ENCODE results near the gene ADAM29.
"Not testable (repeated sequence)": the region's sequence is repeated elsewhere in the genome, so short reads cannot be mapped to it uniquely, and the experiment has no call there.

Gene ADAM29

DNA sequence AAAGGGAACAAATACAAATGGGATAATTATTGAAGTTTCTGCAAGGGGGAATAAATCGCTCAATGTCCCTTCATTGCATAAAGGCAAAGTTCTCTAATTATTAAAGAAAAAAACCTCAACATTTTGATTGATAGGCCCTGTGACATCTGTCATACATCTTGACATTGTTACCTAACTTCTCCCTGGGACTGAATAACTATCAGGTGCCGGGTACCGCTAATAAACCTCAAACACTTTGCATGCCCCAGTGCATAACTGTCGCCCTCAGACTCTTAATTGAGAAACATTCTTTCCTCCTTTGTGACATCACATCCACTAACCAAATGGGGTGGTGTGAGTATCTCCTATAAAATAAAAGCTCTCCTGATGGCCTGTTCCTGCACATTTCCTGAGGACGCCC is at the start of gene ADAM29:
ADAM29 (plus strand) TSS at position 301 of the 400 bp plus-strand sequence. CDS start 57,168 bp downstream, outside the sequence.
- no peak for DNase-seq

DNA sequence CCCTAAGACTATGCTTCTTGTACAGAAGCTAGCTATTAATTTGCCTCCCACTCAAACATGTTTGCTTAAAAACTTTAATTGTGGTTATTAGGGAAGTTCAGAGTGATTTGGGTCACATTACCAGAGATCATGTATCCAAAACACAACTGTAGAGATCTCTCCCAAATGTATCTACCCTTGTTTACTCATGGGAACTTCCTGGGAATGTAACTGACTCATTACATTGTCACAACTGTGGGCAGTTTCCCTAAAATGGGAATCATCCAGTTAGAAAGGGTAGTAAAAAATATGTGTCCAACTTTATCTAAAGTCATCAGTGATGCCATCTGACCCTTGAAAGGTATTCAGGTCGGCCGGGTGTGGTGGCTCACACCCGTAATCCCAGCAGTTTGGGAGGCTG is 48.8 kb upstream of the ADAM29 start:
- no peak for DNase-seq

GRCh38 chr4:174870311-174870710 is 47.8 kb upstream of the ADAM29 start:
- no peak for DNase-seq

DNA sequence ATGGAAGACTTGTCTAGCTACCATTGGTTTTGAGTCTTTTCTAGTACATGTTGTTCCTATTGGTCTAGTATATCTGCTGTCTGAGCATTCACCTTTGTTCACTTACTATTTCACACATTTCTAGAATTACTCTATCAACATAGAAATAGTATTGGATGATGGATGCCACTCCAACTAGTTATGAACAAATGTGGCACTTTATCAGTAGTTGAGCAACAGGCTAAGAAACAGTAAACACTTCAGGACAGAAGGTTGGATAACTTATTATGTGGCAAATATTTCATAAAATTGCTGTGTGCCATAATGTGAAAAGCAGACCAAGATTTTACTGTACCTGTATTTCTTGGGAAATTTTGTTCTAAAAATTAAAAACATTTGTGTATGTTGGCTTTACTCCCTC is 46.8 kb upstream of the ADAM29 start:
- no peak for DNase-seq

GRCh38 chr4:174873146-174873545 is 45.0 kb upstream of the ADAM29 start:
- not testable (repeated sequence) for DNase-seq

DNA sequence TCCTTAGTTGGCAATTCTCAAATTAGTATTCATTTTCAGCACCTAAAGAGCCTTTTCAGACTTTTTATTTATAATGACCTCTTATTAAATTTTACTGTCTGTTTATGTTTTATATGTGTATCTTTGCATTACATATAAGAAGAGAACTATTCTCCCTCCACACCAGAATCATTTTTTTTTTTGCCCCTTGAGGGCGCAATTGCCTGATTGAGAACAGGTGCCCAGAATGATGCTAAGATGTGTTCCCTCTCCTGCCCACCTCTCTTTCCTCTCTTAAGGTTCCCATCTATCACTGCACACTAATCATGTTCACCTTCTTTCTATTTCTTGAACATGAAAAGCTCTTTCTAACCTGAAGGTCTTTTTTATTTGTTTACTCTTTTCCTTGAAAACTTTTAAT is 44.2 kb upstream of the ADAM29 start:
- DNase-seq = no peak

GRCh38 chr4:174874898-174875297 is 43.3 kb upstream of the ADAM29 start:
- no peak for DNase-seq

GRCh38 chr4:174880001-174880400 is 38.2 kb upstream of the ADAM29 start:
- DNase-seq = no peak

- DNase-seq = no peak
Measured at GRCh38 chr4:174882317-174882992, 35.7 kb upstream of the ADAM29 start.

- no peak for DNase-seq
Measured at GRCh38 chr4:174907508-174907907, 10.7 kb upstream of the ADAM29 start.

DNA sequence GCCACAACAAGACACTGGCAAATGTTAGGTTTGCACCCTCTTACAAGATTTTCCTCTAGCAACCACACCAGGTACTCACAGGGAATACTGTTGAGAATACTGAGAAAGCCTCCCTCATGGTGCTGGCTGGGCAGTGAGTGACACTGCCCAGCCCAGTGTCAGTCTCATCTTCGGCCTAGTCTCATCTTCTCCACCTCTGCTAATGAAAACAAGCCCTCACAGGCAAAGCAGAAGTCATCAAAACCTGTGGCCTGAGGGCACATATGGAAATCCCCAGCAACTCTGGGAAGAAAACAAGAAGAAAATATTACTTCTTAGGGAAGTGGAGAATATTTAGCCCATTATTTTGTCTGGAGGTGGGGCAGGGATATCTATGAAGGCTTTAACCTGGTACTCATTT is 7.9 kb upstream of the ADAM29 start:
- no peak for DNase-seq

DNA sequence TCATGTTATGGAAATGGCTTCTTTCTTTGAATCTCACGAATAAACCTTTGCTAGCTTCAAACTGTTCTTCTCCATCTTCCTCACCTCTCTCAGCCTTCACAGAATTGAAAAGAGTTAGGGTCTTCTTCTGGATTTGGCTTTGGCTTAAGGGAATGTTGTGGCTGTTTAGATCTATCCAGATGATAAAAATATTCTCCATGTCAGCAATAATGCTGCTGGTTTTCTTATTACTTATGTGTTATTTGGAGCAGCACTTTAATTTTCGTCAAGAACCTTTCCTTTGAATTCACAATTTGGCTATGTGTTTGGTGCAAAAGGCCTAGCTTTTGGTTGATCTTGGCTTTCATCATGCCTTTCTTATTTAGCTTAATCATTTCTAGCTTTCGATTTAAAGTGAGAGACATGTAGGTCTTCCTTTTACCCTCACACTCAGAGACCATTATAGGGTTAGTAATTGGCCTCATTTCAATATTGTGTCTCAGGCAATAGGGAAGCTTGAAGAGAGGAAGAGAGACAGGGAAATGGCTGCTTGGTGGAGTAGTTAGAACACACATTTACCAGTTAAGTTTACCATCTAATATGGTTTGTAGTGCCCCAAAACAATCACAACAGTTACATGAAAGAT is 5.1 kb upstream of the ADAM29 start:
- no peak for DNase-seq

DNA sequence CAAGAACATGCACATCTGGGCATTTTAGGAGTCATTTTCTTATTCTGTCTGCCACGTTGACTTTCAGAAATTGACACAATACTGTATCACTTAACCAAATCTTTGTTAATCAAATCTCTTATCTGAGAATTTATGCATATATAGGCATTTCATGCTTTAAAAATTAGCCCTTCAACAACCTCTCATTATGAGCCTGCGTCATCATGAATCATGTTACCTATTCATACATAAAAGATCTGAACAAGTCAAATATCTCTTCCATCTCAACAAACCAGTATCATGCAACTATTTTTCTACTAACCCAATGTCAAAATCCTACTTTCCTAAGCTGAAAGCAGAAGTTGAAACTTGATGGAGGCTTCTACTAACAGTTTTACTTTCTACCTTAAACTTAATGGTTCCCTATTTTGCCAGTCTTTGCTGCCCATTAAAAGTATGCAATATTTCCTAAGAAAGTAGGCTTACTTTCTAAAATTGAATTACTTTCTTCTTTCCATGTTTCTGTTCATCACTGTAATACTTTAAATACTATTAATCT is 1.8 kb downstream of the ADAM29 start:
- no peak for DNase-seq

DNA sequence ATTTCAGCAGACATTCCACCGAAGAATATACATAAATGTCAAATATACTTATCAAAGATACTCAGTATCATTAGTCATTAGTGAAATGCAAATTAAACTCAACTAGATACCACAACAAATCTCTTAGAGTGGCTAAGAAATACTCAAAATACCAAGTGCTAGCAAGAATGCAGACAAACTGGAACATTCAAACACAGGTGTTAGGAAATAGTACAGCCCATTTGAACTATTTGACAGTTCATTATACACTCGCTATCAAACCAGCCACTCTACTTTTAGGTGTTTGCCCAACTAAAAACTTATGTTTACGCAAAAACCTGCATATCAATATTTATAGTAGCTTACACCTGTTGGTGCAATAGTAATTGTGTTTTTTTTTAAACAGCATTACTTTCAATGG is 8.8 kb downstream of the ADAM29 start:
- DNase-seq = no peak

DNA sequence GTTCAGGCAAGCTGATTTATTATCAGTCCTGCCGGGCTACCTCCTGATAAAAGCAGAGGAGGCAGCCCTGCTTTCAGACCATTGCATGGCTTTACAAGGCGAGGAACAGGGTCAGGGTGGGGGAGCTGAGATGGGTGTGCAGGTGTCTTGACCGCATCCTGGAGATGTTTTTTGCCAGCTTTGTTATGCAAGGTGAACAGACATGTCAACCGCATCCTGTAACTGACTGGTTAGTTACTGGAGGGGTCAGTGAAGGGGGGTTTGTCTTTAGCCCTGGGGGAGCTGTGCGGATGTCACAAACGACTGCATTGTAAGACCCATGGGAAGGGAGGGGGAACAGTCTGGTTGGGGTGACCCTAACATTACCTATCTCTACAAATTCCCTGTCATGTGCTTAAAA is 10.0 kb downstream of the ADAM29 start:
- no peak for DNase-seq

DNA sequence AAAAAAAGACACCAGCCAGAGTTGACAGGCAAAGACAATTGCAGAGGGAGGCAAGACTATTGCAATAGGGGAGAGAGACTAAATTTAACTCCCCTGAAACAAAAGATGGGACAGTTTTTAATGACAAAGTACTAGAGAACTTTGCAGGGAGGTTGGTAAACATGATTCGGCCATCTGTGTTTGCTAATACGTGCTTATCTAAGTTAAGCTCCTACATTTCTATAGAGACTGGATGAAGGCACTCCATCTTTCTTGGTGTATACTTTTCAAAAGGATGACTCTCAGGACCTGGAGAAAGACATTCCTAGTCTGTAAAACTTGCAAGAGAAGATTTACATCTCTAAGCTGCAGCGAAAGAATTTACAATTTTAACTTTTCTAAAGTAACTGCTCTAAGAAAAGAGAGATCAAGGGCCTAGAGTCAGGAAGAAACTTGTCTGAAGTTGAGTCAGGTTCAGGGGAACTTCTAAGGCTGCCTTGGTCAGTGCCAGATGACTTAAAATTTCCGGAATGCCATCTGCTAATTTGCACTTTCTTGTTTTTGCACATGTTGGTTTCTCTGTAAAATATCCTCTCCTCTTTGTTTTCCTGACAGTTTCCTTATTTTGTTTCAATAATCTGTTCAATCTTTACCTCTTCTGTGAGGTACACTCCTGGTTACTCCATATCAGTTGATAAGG is 10.6 kb downstream of the ADAM29 start:
- DNase-seq = no peak

GRCh38 chr4:174929346-174929745 is 11.2 kb downstream of the ADAM29 start:
- DNase-seq = no peak

- no peak for DNase-seq
Measured at GRCh38 chr4:174930895-174931294, 12.7 kb downstream of the ADAM29 start.

DNA sequence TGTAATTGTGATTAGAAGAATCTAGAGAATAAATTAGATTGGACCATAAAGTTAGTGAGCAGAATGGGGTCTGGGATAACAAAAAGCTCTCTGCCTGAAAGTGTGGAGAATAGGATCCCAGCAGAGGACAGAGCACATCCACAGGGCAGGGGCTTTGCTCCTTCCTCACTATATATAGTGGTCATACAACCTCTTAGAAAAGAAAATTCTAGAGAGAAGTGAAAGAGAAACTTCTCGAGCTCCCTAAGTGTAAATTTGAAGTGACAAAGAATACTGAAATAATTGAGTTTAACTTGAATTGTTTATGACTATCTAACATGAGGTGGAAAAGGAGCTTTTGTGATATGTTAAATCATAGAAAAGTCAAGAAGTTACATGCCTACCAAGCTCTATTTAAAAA is 14.9 kb downstream of the ADAM29 start:
- no peak for DNase-seq

DNA sequence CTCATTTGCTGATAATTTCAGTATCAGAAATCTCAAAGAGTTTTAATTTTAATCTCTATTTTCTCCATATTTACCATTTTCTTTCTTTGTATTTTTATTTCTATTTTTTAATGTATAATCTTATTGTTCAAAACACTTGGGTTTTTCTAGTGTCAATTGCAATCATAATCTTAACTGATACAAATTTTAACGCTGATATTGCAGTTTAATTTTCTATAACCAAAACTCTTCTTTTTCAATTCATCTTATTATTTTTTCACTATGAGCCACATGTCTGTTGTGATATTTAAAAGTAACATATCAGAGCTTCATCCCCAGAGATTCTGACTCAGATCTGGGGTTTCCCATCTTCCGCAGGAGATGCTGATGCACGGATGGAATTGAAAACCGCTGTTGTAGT is 16.2 kb downstream of the ADAM29 start:
- DNase-seq = no peak

- DNase-seq = no peak
Measured at GRCh38 chr4:174935607-174936006, 17.4 kb downstream of the ADAM29 start.

- DNase-seq = no peak
Measured at GRCh38 chr4:174940002-174940401, 21.8 kb downstream of the ADAM29 start.

DNA sequence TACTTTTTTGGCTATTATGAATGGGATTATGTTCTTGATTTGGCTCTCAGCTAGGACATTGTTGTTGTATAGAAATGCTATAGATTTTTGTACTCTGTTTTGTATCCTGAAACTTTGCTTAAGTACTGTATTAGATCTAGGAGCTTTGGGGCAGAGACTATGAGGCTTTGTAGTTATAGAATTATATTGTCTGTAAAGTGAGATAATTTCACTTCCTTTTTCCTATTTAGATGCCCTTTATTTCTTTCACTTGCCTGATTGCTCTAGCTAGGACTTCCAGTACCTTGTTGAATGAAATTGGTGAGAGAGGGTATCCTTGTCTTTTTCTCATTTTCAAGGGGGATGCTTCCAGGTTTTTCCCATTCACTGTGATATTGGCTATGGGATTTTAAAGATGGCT is 28.1 kb downstream of the ADAM29 start:
- DNase-seq = no peak

DNA sequence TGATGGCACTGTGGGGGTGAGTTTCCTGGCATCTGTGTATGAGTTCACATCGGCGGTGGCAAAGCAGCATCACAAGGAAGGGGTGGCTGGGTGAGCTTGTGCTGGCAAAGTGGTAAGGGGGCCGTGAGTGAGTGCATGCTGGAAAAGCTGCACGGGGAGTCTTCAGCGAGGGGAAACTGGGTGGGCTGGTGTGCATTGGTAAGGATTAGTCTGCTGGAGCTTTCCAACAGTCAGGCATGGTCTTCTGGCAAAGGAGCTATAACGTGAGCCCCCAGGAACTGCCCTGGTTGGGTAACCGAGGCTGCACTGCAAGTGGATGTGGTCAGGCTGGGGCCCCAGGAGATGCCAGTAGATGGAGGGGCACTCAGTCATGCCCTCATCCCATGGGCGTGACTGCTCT is 30.7 kb downstream of the ADAM29 start:
- DNase-seq = no peak
